Fibroblast of lung (primary cell): ENCODE results near the gene TP53INP2. TPM values are rescaled to one million over a fixed set of nuclear protein-coding genes. Genes with fewer than 3 reads are reported as not detected.

Source experiments
- DNase-seq, 2 donors: peaks; one replicate each; pipeline versions ENCODE4 v3.0.0 to v3.0.0-alpha.2; 2010; ENCODE audit warnings: low read depth in 2 of 2
- H2AFZ ChIP-seq: 2 replicates; pipeline ENCODE4 v1.5.1; 2012; ENCODE audit warnings: low read length, control low read depth, inconsistent platforms
- H3K27ac ChIP-seq: 2 replicates; pipeline ENCODE4 v1.5.1; 2011; ENCODE audit warnings: low read length, control low read depth; ENCODE audit not compliant: insufficient read depth
- H3K27me3 ChIP-seq: 2 replicates; pipeline ENCODE4 v1.5.1; 2011; ENCODE audit warnings: mild to moderate bottlenecking, low read length; ENCODE audit not compliant: control insufficient read depth, insufficient read depth
- H3K36me3 ChIP-seq: 2 replicates; pipeline ENCODE4 v1.5.1; 2011; ENCODE audit warnings: low read length; ENCODE audit not compliant: control insufficient read depth, insufficient read depth
- H3K4me1 ChIP-seq: 2 replicates; pipeline ENCODE4 v1.5.1; 2011; ENCODE audit warnings: low read length; ENCODE audit not compliant: control insufficient read depth, insufficient read depth; ENCODE audit errors: extremely low read depth
- H3K4me2 ChIP-seq: 2 replicates; pipeline ENCODE4 v1.5.1; 2011; ENCODE audit warnings: low read length, control low read depth; ENCODE audit not compliant: insufficient read depth; ENCODE audit errors: extremely low read depth
- H3K4me3 ChIP-seq, 4 experiments: fragments of 200-600 bp in 1 of 4; sonication (generic) in 1 of 4; replicated peaks in 1 of 4; 2 replicates each; pipeline ENCODE4 v1.5.1; 2011 to 2016; ENCODE audit warnings: low read length in 4 of 4, low read depth in 3 of 4, mild to moderate bottlenecking in 3 of 4, control low read depth in 2 of 4, inconsistent platforms in 1 of 4, mixed read lengths in 1 of 4; ENCODE audit not compliant: insufficient read depth in 1 of 4; ENCODE audit errors: control extremely low read depth in 1 of 4
- H3K79me2 ChIP-seq: 2 replicates; pipeline ENCODE4 v1.5.1; 2012; ENCODE audit warnings: mild to moderate bottlenecking, low read length, inconsistent platforms; ENCODE audit not compliant: control insufficient read depth, insufficient read depth
- H3K9ac ChIP-seq: 2 replicates; pipeline ENCODE4 v1.5.1; 2011; ENCODE audit warnings: mild to moderate bottlenecking, low read length, control low read depth; ENCODE audit not compliant: insufficient read depth
- H3K9me3 ChIP-seq: 2 replicates; pipeline ENCODE4 v1.5.1; 2012; ENCODE audit warnings: low read depth, low read length; ENCODE audit not compliant: control insufficient read depth, insufficient read depth
- H4K20me1 ChIP-seq: 2 replicates; pipeline ENCODE4 v1.5.1; 2011; ENCODE audit warnings: low read length; ENCODE audit not compliant: control insufficient read depth, insufficient read depth; ENCODE audit errors: extremely low read depth
- EZH2 ChIP-seq: IDR thresholded peaks from 2 replicates; pipeline ENCODE4 v1.5.1; 2012; ENCODE audit warnings: low read length, control low read depth, mild to moderate bottlenecking; ENCODE audit errors: missing control alignments
- polyA plus RNA-seq, 2 donors: library from polyadenylated mRNA; depleted of rRNA in 1 of 2; stranded (reverse) in 1 of 2; unstranded in 1 of 2; fragments of >200 nt; gene quantifications; 2 replicates each; pipeline ENCODE4 v1.2.1, GENCODE V29; 2011 to 2012; ENCODE audit warnings: missing spikeins in 1 of 2
- total RNA-seq: library from RNA; depleted of rRNA; stranded (reverse); fragments of >200 nt; gene quantifications from 2 replicates; pipeline ENCODE4 v1.2.1, GENCODE V29; 2014
- TF ChIP-seq, protein P1 (sequence below), 2 donors: IDR thresholded peaks in 1 of 2; conservative IDR thresholded peaks in 1 of 2; 1 replicate in 1 of 2; 2 replicates in 1 of 2; pipeline ENCODE4 v1.5.1; 2011 to 2012; ENCODE audit warnings: low read length in 2 of 2, control low read depth in 1 of 2, inconsistent platforms in 1 of 2, low read depth in 1 of 2, mild to moderate bottlenecking in 1 of 2

Gene TP53INP2
- total and polyA plus RNA-seq, 2 donors (not counting 1 experiment from before 2014, with no cell fraction given): 6.4 to 9.8 TPM

DNA sequence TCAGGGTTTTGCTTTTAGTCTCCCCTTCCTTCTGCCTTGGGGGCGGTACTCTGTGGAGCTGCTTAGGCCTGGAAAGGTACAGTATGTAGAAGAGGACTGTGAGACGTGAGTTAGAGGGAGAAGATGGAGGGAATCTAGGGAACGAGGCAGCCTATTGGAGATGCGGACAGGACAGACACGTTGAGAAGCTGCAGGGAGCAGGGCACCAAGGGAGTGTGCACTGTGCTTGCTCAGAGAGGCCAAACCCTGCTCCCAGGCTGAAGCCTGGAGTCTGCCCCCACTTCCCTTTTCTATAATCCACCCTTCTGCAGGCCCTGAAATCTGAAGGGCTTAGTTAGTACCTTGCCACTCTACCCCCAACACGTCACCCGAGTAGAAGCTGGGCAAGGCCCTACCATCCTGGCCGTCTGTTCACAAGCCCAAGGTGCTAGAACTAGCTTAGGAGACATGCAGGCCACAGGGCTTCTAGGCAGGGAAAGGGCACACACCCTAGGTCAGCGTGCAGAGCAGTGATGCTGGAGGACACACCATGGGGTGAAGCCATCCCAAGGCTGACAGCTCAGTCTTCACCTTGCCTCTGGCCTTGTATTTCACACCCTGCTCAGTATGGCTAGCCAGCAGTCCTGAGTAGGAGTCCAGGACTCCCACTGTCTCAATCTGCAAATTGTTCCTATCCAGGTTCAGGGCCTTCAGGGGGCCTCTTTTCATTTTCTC, 6.9 kb downstream of the TP53INP2 start:
- H3K4me2 ChIP-seq: peak overlapping the region; percentile 77
- TF ChIP-seq, protein P1, sequence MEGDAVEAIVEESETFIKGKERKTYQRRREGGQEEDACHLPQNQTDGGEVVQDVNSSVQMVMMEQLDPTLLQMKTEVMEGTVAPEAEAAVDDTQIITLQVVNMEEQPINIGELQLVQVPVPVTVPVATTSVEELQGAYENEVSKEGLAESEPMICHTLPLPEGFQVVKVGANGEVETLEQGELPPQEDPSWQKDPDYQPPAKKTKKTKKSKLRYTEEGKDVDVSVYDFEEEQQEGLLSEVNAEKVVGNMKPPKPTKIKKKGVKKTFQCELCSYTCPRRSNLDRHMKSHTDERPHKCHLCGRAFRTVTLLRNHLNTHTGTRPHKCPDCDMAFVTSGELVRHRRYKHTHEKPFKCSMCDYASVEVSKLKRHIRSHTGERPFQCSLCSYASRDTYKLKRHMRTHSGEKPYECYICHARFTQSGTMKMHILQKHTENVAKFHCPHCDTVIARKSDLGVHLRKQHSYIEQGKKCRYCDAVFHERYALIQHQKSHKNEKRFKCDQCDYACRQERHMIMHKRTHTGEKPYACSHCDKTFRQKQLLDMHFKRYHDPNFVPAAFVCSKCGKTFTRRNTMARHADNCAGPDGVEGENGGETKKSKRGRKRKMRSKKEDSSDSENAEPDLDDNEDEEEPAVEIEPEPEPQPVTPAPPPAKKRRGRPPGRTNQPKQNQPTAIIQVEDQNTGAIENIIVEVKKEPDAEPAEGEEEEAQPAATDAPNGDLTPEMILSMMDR (conservative IDR thresholded peaks at IDR 0.05 in 1 of 2, IDR thresholded peaks at IDR 0.05 in 1 of 2; ENCODE audit: low read depth in 1 of 2, low read length in 2 of 2): no peak
- TF ChIP-seq EZH2: no peak

DNA sequence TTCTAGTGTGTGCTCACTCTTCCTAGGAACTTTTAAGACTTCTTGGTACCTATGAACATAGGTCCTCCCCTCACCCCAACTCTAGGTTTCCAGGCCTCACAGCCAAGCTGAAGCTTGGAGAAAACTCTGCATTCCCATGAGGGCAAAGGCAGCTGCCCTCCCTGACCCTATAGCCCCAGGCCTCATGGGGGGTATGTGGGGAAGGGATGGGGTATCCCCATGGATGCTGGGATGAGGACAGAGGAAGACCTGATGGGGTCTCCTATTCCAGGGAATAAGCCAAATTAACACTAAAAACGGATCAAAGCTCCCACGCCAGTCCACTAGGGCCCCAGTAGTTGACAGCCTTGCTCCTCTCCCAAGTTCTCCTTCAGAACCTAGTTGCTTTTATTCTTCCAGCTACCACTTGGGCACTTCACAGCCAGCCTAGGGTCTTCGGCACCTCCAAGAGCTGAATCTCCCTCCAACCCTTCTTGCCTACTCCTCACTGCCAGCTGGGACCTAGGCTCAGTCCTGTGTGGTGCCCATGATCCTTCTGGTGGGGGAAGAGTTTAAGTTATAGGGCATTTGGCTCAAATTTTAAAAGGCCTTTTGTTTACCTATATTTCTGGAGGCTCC, 7.8 kb downstream of the TP53INP2 start:
- no peaks in the 10 kb centered on the region for H3K27me3 ChIP-seq
- no peak overlapping the region for H2AFZ ChIP-seq
- no peak for TF ChIP-seq EZH2
- TF ChIP-seq, protein P1 (conservative IDR thresholded peaks at IDR 0.05 in 1 of 2, IDR thresholded peaks at IDR 0.05 in 1 of 2; ENCODE audit: low read depth in 1 of 2, low read length in 2 of 2): no peak
- H3K4me3 ChIP-seq: no peak overlapping the region
- H4K20me1 ChIP-seq: no peaks in the 10 kb centered on the region
- peaks cover 6% of the 10 kb centered on the region for H3K36me3 ChIP-seq
- no peak overlapping the region for H3K9ac ChIP-seq
- no peak for DNase-seq
- H3K9me3 ChIP-seq: no peaks in the 10 kb centered on the region
- H3K4me2 ChIP-seq: no peak overlapping the region
- peaks cover 20% of the 10 kb centered on the region for H3K4me1 ChIP-seq
- no peak overlapping the region for H3K27ac ChIP-seq
- H3K79me2 ChIP-seq: peaks cover 1% of the 10 kb centered on the region

More for the DNA sequence above, 6.9 kb downstream of the TP53INP2 start:
- no peak overlapping the region for H3K4me3 ChIP-seq
- no peaks in the 10 kb centered on the region for H3K9me3 ChIP-seq
- peaks cover 6% of the 10 kb centered on the region for H3K36me3 ChIP-seq
- H4K20me1 ChIP-seq: no peaks in the 10 kb centered on the region
- H3K27ac ChIP-seq: no peak overlapping the region
- no peak for DNase-seq
- H2AFZ ChIP-seq: no peak overlapping the region
- peaks cover 1% of the 10 kb centered on the region for H3K79me2 ChIP-seq
- peaks cover 20% of the 10 kb centered on the region for H3K4me1 ChIP-seq
- H3K27me3 ChIP-seq: no peaks in the 10 kb centered on the region
- no peak overlapping the region for H3K9ac ChIP-seq

DNA sequence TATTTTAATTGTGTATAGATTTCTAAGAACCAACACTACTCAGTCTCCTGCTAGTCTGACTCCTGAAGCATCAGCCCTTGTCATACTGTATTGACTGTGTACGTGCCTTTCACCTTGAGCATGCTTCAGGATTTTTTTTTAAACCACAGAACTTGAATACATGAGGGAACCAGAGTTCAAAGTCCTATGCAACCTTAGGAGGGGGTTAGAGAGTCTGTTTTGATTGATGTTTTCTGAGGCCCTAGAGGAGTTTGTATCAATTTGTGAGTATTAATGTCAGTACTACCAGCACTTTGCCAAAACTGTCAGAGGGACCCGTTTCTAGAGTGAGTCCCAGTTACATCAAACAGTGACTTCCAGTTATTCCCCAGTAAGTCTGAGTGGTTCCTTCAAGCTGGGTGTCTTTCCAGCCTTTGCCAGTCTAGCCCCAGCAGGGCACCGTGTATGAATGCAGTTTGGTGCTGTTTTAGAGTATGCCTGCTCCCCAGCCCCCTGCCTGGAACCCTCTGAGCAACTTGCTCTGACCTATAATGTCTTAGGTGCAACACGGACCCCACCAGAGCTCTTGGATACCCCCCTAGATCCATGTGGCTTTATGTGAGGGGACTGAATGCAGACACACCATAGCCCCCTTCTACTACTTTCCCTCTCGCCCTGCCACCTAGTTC, 8.5 kb downstream of the TP53INP2 start:
- H3K27ac ChIP-seq: peak overlapping the region; percentile 51
- H2AFZ ChIP-seq: no peak overlapping the region
- no peaks in the 10 kb centered on the region for H3K27me3 ChIP-seq
- no peak overlapping the region for H3K9ac ChIP-seq
- H3K4me2 ChIP-seq: no peak overlapping the region
- H3K79me2 ChIP-seq: peaks cover 1% of the 10 kb centered on the region
- peaks cover 20% of the 10 kb centered on the region for H3K4me1 ChIP-seq
- TF ChIP-seq EZH2: no peak
- TF ChIP-seq, protein P1 (conservative IDR thresholded peaks at IDR 0.05 in 1 of 2, IDR thresholded peaks at IDR 0.05 in 1 of 2; ENCODE audit: low read depth in 1 of 2, low read length in 2 of 2): no peak
- H4K20me1 ChIP-seq: no peaks in the 10 kb centered on the region
- H3K9me3 ChIP-seq: no peaks in the 10 kb centered on the region
- H3K4me3 ChIP-seq: no peak overlapping the region
- DNase-seq: no peak
- peaks cover 6% of the 10 kb centered on the region for H3K36me3 ChIP-seq
